ENCODE measurements around the gene KANSL1. TPM values are rescaled to one million over a fixed set of nuclear protein-coding genes. Genes with fewer than 3 reads are reported as not detected.
"Not testable (repeated sequence)": the region's sequence is repeated elsewhere in the genome, so short reads cannot be mapped to it uniquely, and the experiment has no call there.

Gene KANSL1
- total RNA-seq, 1 donor from 2014 or later, result 154 TPM

DNA sequence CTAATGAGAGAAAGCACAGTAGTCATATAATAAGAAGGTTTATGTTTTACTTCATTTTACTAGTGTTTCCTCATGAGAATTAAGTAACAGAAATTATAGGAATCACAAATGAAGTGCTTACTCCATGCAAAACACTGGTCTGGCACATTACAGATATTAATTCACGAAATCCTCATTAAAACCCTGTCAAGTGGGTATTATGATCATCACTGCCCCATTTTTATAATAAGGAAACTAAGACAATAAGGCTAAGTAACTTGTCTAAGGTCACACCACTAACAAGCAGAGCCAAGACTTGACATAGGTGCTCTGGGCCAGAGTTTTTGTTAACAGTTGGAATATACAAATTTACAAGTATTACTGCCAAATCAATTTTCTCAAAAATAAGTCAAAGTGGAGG is 83.0 kb downstream of the KANSL1 start:
- Mint-ChIP-seq H3K27me3 (ENCODE audit: unreplicated experiment) (peaks cover 5% of the 10 kb centered on the region), H3K27ac (ENCODE audit: unreplicated experiment) (peak overlapping the region; percentile 1), H3K36me3 (ENCODE audit: low read depth, unreplicated experiment) (no peaks in the 10 kb centered on the region), H3K4me1 (ENCODE audit: unreplicated experiment) (peaks cover 52% of the 10 kb centered on the region), H3K9me3 (ENCODE audit: unreplicated experiment) (no peaks in the 10 kb centered on the region), H3K4me3 (ENCODE audit: unreplicated experiment) (no peak overlapping the region)
- TF ChIP-seq, protein P1, sequence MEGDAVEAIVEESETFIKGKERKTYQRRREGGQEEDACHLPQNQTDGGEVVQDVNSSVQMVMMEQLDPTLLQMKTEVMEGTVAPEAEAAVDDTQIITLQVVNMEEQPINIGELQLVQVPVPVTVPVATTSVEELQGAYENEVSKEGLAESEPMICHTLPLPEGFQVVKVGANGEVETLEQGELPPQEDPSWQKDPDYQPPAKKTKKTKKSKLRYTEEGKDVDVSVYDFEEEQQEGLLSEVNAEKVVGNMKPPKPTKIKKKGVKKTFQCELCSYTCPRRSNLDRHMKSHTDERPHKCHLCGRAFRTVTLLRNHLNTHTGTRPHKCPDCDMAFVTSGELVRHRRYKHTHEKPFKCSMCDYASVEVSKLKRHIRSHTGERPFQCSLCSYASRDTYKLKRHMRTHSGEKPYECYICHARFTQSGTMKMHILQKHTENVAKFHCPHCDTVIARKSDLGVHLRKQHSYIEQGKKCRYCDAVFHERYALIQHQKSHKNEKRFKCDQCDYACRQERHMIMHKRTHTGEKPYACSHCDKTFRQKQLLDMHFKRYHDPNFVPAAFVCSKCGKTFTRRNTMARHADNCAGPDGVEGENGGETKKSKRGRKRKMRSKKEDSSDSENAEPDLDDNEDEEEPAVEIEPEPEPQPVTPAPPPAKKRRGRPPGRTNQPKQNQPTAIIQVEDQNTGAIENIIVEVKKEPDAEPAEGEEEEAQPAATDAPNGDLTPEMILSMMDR (IDR thresholded peaks at IDR 0.05; ENCODE audit: unreplicated experiment), result no peak
- no peak for DNase-seq (ENCODE audit: low spot score)

DNA sequence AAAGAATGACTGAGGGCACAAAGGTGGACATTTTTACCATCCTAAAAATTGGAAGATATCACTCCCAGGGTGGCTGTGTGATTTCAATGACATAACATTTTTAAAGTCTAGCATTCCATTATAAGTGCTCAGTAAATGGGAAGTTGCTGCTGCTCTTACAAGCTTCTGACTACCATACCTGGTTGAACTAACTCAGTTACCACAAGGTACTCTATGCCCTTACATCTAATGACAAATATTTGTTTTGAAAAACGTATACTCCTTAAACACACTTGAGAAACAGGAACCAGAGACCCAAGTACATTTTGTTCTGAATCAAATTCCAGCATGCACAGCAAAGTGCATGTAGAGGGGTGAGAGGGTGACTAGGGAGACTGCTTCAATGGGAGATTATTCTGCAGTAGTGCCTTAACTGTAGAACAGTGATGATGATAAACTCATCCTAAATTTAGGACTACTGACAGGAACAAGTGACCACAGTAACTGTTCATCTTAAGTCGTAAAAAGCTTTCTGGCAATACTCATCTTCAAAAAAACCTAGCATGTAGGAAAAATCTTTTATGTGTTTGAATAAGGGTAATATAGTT is 83.5 kb downstream of the KANSL1 start:
- Mint-ChIP-seq H3K27me3 (ENCODE audit: unreplicated experiment) (peaks cover 5% of the 10 kb centered on the region), H3K27ac (ENCODE audit: unreplicated experiment) (no peak overlapping the region), H3K4me1 (ENCODE audit: unreplicated experiment) (peaks cover 52% of the 10 kb centered on the region), H3K9me3 (ENCODE audit: unreplicated experiment) (no peaks in the 10 kb centered on the region), H3K36me3 (ENCODE audit: low read depth, unreplicated experiment) (no peaks in the 10 kb centered on the region), H3K4me3 (ENCODE audit: unreplicated experiment) (no peak overlapping the region)
- no peak for DNase-seq (ENCODE audit: low spot score)
- TF ChIP-seq, protein P1 (IDR thresholded peaks at IDR 0.05; ENCODE audit: unreplicated experiment), result no peak

DNA sequence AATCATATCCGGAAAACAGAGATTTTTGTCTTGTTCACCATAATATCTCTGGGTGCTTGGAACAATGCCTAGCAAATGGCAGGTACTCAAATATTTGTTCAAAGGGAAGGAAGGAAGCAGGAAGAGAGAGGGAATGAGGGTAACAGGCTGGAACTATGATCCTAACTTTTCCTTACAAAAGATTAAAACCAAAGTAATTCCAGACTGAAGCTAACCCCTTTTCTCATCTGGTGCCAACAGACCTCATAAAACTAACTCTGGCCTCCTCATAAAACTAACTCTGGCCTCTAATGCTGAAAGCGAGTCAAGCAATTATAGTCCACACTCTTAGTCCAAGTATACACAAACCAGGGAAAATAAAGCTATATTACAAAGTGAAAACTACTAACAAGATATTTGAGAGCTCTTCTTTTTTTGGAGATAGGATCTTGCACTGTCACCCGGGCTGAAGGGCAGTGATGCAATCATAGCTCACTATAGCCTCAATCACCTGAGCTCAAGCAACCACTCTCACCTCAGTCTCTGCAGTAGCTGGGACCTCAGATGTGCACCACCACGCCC is 84.6 kb downstream of the KANSL1 start:
- Mint-ChIP-seq H3K9me3 (ENCODE audit: unreplicated experiment) (no peaks in the 10 kb centered on the region), H3K4me3 (ENCODE audit: unreplicated experiment) (peak overlapping the region; percentile 24), H3K27me3 (ENCODE audit: unreplicated experiment) (peaks cover 5% of the 10 kb centered on the region), H3K36me3 (ENCODE audit: low read depth, unreplicated experiment) (no peaks in the 10 kb centered on the region), H3K4me1 (ENCODE audit: unreplicated experiment) (peaks cover 58% of the 10 kb centered on the region), H3K27ac (ENCODE audit: unreplicated experiment) (peak overlapping the region; percentile 78)
- TF ChIP-seq, protein P1 (IDR thresholded peaks at IDR 0.05; ENCODE audit: unreplicated experiment), result no peak
- DNase-seq (ENCODE audit: low spot score), result no peak

DNA sequence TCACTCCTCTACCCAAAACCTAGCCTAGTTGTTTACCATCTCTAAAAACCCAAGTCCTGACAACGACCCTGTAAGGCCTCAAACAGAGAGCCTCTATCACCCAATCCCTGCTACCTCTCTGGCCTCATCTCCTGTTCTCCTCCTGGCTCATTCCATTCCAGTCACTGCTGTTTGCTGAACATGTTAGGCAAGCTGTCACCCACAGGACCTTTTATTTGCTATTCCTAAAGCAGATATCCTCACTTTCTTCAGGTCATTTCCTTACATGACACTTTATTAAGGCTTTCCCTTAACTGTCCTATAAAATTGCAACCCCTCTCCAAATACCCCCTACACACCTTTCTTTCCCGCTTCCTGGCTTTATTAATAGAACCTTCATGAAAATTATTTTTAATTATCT is 85.1 kb downstream of the KANSL1 start:
- Mint-ChIP-seq H3K27me3 (ENCODE audit: unreplicated experiment) (peaks cover 5% of the 10 kb centered on the region), H3K27ac (ENCODE audit: unreplicated experiment) (peak overlapping the region; percentile 78), H3K9me3 (ENCODE audit: unreplicated experiment) (no peaks in the 10 kb centered on the region), H3K4me1 (ENCODE audit: unreplicated experiment) (peaks cover 59% of the 10 kb centered on the region), H3K4me3 (ENCODE audit: unreplicated experiment) (peak overlapping the region; percentile 24), H3K36me3 (ENCODE audit: low read depth, unreplicated experiment) (no peaks in the 10 kb centered on the region)
- TF ChIP-seq, protein P1 (IDR thresholded peaks at IDR 0.05; ENCODE audit: unreplicated experiment), result no peak
- DNase-seq (ENCODE audit: low spot score), result no peak

DNA sequence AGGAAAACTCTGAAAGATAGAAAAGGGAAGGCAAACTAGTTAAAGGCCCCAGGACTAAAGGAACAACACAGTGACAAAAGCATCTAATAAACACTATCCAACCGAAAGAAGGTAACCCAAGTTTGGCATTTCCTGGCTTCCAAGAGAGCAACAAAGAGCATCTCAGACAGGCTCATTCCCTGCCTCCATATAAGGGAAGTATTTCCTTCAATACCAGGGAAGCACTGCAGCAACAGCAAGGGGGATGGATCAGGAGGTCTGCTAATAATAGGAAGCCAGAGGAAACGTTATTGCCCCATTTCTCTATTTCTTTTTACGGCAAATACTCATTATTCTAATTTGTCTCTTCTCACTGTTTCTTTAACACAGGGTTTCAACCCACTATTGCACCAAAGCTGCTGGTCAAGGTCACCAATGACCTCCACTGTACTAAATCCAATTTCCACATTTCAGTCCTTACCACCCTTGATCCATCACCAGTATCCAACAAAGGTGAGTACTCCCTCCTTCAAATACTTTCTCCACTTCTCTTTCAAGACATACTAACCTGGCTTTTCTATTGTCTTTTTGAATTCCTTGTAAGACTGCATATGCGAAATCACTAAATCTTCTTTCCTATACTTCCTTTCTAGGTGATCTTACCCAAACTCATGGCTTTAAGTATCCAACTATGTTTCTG is 86.1 kb downstream of the KANSL1 start:
- DNase-seq (ENCODE audit: low spot score), result no peak
- Mint-ChIP-seq H3K4me1 (ENCODE audit: unreplicated experiment) (peaks cover 61% of the 10 kb centered on the region), H3K27me3 (ENCODE audit: unreplicated experiment) (peaks cover 3% of the 10 kb centered on the region), H3K27ac (ENCODE audit: unreplicated experiment) (peak overlapping the region; percentile 78), H3K9me3 (ENCODE audit: unreplicated experiment) (no peaks in the 10 kb centered on the region), H3K36me3 (ENCODE audit: low read depth, unreplicated experiment) (no peaks in the 10 kb centered on the region), H3K4me3 (ENCODE audit: unreplicated experiment) (peak overlapping the region; percentile 43)
- TF ChIP-seq, protein P1 (IDR thresholded peaks at IDR 0.05; ENCODE audit: unreplicated experiment), result no peak

DNA sequence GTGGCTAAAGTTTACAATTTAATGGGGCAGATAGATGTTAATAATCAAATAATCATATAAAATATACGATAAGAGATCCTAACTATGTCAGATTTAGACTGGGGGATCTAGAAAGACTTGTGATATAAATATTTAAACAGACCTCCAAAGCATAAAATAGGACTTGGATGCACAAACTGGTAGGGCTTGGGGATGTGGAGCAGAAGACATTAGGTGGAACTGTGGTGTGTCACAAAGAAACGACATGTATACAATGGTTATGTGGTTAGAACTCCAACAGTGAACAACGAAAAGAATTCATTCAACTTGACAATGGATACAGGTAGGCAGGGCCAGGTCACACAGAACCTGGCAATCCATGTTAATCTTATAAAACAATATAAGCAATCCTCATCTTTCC is 90.4 kb downstream of the KANSL1 start:
- not testable (repeated sequence) for DNase-seq (ENCODE audit: low spot score); H3K36me3 Mint-ChIP-seq (ENCODE audit: low read depth, unreplicated experiment); H3K27me3 Mint-ChIP-seq (ENCODE audit: unreplicated experiment); H3K4me3 Mint-ChIP-seq (ENCODE audit: unreplicated experiment); H3K9me3 Mint-ChIP-seq (ENCODE audit: unreplicated experiment); H3K27ac Mint-ChIP-seq (ENCODE audit: unreplicated experiment)
- peaks cover 54% of the 10 kb centered on the region for H3K4me1 Mint-ChIP-seq (ENCODE audit: unreplicated experiment)

DNA sequence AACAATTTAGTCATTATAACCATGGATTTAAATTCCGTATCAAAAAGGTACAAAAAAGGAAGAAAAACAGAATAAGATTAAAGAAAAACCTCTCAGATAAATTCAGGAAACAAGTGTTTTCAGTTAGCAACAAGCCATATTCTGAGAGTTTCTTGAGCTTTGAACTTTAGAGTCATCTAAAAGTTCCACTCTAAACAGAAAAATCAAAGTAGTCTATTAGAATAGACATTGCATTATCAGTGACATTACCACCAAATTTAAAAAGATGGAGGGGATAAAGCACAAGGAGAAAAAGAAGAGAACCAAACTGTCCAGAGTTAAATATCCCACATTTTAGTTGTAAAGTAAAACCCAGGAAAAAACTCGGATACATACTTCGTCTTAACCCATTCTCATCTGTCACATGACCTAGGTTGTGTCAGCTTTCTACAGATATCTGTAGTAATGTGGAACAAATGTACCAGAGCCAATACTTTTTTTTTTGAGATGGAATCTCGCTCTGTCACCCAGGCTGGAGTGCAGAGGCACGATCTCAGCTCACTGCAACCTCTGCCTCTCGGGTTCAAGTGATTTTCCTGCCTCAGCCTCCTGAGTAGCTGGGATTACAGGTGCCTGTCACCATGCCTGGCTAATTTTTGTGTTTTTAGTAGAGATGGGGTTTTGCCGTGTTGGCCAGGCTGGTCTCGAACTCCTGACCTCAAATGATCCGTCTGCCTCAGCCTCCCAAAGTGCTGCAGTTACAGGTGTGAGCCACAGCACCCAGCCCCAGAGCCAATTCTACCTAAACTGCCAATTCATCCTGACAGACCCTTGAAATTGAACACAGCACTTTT is 91.2 kb downstream of the KANSL1 start:
- not testable (repeated sequence) for H3K36me3 Mint-ChIP-seq (ENCODE audit: low read depth, unreplicated experiment)
- peak overlapping the region; percentile 14 for H3K27ac Mint-ChIP-seq (ENCODE audit: unreplicated experiment)

More for the DNA sequence above, 91.2 kb downstream of the KANSL1 start:
- DNase-seq (ENCODE audit: low spot score); H3K27me3 Mint-ChIP-seq (ENCODE audit: unreplicated experiment); H3K9me3 Mint-ChIP-seq (ENCODE audit: unreplicated experiment); H3K4me3 Mint-ChIP-seq (ENCODE audit: unreplicated experiment): not testable (repeated sequence)
- H3K4me1 Mint-ChIP-seq (ENCODE audit: unreplicated experiment), result peaks cover 46% of the 10 kb centered on the region

All from endothelial cell (in vitro differentiated cells).